HuH-7.5 (cell line): ENCODE data around the gene PTPRN2.

Source experiments
- DNase-seq: peaks from one replicate; pipeline ENCODE4 v3.0.0; 2011; ENCODE audit warnings: low spot score

Gene PTPRN2

DNA sequence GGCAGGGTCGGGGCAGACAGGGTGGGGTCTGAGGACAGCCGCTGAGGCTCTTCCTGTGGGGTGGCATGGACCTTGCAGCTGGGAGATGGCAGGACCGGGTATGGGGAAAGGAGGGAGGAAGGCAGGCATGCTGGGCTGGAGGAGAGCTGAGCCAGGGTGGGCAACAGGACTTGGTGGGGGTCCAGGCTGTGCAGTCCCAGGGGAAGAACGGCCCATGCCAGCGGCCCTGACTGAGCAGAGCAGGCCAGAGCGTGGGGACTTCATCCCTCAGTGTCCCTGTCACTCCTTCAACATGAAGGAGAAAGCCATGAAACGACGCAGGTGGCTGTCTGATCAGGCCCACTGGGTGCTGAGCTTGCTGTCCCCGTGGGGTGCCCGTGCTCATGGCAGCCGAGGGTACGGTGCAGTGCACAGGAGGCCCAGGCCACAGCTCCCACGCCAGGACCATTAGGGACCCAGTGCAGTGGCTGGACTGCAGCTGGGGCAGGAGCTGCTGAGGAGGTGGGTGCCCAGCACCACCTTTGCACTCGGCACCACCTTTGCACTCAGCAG, 519.6 kb downstream of the PTPRN2 start:
- no peak for DNase-seq

DNA sequence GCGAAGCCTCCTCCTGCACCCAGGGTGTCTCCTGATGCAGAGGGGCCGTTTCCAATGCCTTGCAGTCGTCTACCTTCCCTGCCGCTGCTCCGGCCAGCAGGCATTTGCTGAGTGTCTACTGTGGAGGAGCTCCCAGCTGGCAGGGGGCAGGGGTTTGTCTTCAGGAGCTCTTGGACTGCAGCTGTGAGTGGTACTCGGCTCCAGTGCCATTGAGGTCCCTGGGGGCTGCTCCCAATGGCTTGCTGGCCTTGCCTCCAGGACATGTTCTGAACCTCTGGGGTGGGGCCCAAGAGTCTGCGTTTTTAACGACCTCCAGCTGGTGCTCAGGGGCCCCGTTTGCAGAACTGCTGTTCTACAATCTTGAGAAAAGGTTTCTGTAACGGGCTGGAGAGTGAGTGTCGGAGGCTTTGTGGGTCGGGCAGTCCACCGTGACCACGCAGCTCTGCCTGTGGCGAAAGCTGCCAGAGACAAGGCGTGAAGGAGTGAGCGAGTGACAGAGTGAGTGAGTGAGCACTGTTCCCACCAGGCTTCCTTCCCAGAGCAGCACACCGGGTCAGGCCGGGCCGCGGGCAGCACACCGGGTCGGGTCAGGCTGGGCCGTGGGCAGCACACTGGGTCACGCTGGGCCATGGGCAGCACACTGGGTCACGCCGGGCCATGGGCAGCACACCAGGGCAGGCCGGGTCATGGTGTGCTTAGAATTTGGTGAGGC, 520.2 kb downstream of the PTPRN2 start:
- DNase-seq, result no peak

DNA sequence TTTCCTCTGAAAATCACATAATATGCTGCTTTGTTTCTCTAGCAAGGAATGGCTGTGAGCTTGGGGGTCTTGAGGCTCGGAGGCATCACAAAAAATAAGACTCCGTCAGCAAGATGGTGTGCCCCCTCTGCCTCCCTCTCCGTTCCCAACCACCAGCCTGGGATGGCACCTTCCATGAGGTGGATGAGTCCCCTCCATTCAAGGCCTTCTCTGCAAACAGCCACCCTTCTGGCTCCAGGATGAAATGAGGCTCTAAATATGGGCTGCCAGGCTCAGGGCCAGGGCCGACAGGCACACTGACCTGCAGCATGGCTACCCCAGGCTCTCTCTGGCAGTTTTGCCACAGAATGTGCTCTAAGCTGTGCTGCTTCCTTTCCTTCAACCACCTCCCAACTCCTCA, 521.5 kb downstream of the PTPRN2 start:
- DNase-seq, result no peak

DNA sequence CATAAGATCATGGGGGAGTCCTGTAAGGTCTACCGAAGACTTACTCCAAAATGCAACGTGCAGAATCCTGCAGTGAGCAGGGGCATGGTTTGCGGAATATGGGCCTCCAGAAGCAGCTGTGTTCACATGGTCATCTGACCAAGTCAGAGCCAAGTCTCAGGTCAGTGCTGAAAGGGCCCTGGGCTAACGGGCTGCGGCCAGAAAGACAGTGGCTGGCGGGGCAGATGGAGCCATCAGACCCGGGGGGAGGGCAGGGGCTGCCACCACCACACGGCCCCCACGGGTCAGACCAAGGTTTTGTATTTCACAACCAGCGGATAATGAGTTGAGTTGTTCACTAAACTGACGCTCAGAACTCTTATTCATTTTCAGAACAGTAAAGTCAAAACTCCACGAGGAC, 522.3 kb downstream of the PTPRN2 start:
- DNase-seq, result no peak

DNA sequence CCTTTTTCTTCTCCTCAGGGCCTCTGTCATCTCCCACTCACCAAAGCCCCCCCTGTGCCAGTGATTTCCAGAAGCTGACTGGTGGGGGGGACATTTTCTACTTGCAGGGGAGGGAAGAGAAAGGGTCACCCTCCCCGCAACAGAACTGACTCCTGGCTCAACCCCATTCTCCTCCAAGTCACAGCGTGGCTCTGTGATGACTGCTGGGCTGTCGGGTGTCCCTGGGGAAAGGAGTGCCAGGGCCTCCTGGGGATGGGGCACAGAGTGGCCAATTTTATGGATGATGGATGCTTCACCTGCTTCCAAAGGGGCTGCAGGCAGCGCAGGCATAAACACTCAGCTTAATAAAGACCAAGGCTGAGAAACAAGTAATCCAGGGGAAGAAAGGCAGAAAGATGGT, 523.0 kb downstream of the PTPRN2 start:
- DNase-seq, result no peak

DNA sequence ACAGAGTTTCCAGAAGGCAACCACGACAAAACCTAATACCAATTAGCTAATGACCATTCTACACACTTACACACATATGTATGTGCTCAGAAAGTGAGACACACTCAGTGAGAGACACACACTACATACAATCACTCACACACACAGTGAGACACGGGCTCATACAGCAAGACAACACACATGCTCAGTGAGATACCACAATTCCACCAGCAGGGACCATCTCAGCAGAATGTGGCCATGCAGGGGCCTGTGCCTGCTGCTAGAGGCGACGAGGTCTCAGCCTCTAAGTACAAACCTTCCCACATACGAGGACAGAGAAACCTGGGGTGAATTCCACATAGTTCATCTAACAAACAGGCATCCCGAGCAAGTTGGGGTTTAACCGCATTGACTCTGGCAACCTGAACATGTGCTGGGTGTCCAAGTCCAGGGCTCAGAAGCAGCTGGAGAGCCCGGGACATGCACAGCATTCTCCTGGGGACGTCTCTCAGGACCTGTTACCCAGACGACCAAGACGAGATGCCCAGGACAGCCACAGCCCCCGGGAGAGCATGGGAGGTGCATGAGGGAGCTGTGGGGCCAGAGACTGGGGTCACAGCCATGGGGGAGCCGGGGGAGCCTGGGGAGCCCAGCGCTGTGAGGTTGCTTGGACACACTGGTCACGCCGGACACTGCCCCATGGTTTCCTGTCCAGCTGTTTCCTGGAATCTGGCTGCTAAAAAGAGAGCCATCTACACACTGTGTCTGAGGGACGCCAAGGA, 523.6 kb downstream of the PTPRN2 start:
- no peak for DNase-seq

DNA sequence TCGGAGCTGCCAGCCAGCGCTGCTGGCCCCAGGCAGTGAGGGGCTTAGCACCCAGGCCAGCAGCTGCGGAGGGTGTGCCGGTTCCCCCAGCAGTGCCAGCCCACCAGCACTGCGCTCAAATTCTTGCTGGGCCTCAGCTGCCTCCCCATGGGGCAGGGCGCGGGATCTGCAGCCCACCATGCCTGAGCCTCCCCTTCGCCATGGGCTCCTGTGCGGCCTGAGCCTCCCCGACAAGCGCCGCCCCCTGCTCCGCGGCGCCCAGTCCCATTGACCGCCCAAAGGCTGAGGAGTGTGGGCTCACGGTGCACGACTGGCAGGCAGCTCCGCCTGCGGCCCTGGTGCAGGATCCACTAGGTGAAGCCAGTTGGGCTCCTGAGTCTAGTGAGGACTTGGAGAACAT, 525.0 kb downstream of the PTPRN2 start:
- no peak for DNase-seq

DNA sequence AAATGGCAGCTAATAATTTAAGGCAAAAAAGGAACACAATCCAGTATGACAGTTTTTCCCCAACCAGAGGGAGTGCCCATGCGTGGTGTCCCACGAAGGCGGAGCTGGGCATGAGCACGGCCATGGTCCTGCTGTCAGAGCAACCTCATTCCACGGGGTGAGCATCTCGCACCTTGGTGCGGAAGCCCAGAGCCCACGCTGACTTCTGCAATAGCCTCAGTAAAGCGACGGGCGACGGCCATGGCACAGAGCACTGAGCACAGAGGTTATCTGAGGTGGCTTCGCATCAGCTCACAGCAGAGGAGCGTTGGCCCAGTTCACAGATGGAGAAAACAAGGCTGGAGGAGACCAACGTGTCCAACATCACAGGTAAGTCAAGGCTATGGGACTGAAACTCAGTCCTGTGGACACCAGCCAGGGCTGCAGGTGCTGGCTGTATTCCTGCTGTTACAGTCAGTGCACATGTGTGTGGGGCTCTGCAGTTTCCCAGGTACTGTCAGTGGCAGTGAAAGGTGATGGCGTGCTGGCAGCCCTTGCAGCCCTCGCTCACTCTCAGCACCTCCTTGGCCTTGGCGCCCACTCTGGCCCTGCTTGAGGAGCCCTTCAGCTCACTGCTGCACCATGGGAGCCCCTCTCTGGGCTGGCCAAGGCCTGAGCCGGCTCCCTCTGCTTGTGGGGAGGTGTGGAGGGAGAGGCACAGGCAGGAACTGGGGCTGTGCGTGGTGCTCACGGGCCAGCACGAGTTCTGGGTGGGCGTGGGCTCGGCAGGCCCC, 525.6 kb downstream of the PTPRN2 start:
- no peak for DNase-seq

DNA sequence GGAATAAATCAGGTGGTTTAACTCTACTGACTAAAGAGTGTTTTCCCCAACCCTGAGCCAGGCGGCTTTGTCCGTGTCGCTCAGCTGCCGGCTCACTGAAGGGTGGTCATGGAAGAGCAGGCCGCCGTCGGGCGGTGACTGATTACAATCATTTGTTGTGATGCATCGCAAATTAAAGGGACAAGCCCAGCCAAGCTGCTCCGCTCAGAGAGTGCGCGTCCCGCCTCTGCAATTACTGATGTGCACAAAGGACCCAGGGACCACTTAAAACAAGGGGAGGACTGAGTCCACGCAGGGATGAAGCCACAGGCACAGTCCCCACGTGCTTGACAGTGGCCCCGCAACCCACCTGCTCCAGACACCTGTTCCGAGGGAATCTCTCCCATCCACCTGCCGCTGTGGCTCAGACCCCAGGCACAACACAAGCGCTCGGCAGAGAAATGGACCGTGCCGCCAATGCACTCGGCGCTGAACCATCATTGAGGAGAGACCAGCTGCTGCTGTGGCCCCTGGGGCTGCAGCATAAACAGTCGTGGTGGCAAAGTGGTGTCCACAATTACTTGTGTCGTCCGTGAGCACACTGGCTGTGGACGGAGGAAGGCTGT, 526.5 kb downstream of the PTPRN2 start:
- no peak for DNase-seq

DNA sequence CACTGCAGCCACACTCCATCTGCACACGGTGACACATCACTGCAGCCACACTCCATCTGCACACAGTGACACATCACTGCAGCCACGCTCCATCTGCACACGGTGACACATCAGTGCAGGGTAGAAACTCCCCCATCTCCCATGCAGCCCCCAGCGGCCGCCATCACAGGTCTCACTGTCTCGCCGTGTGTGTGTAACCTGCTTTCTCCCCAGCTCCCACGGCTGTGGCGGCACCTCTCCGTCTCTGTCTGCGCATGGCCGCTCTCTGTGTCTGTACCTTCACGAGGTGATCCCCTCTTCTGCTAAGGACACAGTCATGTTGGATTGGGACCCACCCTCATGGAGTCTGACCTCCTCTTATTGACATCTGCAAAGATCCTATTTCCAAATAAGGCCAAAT, 527.4 kb downstream of the PTPRN2 start:
- no peak for DNase-seq

DNA sequence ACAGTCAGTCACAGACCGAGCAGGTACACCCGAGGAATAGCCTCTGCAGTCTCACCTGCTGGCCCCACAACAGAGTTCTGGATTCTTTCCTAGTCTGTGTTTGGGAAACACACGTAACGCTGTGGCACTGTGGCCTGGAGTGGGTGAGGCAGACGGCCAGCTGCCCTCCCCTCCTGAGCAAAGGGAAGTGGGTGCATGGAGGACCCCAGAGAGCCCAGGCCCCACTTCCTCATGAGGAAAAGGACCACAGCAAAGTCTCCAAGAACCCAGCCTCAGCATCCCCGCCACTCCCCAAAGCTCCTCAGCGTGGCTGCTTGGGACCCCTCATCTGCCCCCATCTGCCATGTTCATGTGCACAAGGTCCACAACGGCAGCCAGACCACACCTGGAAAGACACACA, 530.2 kb downstream of the PTPRN2 start:
- no peak for DNase-seq

DNA sequence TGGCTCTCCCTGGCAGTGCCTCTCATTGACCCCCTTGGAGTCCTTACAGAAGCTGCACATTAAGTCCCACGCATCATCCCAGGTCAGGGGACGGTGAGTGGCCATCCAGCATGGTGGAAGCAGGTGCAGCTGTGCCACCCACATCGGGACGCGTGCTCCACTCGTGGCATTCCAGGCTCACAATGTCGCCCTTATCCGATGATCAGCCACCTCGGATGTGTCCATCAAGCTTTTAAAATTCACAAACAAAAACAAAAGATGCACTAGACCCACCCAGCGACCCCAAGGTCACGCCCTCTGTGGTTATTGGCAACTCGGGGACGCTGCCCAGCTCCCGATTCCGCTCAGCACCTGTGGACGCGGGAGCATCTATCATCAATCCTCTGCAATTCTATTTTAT, 530.9 kb downstream of the PTPRN2 start:
- no peak for DNase-seq

DNA sequence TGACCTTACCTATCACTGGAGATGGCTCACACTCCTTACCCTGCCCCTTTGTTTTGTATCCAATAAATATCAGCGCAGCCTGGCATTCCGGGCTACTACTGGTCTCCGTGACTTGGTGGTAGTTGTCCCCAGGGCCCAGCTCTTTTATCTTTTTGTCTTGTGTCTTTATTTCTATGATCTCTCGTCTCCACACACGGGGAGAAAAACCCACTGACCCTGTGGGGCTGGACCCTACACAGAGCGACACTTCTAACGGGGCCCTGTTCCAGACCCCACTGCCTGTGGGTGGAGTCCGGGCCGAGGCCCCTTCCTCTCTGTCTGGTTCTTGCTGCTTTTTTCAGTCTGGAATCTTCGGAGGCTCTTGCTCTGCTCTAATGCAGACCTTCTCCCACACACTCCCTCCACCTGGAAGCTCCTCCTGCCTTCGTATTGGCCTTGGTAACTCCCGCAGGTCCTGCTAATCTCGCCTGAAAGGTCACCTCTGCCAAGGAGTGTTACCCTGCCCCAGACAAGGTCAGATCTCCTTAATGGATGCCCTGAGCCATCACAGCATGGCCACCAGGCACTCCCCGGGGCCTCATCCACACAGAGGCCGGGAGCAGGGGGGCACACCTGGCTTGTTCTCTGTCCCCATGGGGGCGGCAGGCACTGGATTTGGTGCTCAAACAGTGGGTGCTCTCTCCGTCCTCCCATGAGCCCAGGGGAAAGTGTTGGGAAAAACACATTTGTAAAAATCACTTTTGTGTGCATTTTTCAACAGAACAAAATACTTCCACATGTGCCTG, 531.7 kb downstream of the PTPRN2 start:
- no peak for DNase-seq

DNA sequence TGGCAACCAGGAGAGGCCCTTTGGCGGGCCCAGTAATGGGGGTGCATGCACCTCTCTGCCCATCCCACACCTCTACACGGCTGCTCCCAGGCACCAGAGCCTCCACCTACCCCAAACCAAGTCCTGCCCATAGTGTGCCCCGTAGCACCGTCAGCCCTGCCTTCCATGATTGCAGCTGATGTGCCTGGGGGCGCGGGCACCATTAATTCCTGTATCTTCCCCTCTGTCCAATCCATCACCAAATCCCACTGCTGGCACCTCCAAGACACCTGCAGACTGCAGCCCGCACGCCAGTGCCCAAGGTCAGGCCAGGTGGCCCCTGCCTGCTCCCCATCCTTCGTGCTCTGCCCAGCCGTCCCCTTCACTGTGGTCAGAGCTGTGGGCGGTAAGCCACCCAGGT, 533.0 kb downstream of the PTPRN2 start:
- DNase-seq, result no peak

DNA sequence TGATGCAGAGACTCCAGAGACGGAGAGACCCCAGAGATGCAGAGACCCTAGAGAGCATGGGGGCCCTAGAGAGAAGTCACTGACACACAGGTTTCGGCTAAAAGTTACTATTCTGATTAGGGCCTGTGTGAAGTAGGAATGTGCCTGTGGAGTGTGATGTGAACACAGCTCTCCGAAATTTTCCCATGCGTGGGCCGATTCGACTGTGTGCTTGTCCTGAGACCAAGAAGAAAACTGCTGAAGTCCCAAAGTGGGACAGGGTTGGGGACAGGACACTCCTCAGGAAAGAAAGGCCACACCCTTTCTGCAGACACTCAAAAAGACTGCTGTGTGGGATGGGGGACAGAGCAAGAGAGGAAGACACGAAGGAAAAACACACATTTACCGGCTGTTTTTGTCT, 533.5 kb downstream of the PTPRN2 start:
- DNase-seq, result no peak

DNA sequence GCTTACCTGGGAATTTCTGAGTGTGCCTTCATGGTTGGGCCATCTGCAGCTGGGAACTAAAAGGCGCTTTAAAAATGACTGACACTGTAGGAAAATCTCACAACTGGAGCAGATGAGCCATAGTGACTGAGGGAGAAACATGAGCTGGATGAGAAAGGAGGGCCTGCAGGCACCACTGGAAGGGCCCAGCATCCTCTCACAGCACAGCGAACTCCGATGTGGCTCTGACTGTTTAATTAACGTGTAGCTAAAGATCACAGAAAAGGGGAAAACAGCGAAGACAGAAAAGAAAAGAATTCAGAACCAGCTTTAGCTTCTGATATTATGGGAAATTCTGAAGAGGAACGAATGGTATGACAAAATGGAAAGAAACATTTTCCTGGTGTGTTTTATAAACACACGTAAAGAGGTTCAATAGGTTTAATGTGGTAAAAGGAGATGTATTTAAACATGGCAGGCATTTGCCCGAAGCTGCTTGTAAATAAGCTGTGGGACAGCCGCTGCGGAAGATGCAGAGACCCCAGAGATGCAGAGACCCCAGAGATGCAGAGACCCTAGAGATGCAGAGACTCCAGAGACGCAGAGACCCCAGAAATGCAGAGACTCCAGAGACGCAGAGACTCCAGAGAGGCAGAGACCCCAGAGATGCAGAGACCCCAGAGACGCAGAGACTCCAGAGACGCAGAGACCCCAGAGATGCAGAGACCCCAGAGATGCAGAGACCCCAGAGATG, 534.3 kb downstream of the PTPRN2 start:
- DNase-seq, result no peak

DNA sequence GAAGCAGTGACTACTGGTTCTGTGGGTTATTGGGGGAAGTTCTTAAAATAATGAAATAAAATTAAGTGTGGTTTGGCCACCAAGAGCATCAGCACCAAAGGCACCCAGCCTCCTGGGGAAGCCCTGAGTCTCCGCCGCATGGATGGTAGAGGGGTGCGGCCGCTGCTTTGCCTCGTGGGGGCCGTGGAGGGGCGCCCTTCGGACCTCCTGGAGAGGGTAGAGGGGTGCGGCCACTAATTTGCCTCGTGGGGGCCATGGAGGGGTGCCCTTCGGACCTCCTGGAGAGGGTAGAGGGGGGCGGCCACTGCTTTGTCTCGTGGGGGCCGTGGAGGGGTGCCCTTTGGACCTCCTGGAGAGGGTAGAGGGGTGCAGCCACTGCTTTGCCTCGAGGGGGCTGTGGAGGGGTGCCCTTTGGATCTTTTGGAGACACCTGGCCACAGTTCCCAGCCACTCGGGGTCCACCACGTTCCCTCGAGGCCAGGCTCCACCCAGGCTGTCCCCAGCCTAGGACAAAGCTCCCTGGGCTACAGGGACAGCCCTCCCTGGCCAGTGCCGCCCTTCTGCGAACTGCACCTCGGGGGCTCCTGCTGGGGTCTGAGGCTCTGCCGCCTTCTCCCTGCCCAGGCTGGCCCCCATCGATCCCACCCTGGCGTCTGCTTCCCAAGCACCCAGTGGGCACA, 535.1 kb downstream of the PTPRN2 start:
- DNase-seq, result no peak

DNA sequence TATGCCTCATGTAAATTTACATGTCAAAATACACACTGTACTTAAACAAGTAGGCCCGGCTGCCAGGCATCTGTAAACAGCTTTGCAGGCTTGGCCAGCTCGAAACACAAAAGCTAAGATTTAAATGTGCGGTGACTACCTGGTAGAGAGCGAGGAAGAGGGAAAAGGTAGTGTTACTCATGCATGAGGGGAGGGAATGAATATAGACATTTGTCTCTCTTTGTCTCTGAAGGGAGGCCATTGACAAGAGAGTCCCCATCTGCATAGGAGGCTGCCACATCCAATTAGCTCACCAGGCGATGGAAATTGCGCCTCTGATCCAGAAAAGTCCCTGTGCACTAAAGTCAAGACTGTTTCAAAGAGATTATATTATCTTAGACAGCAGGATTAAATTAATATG, 535.8 kb downstream of the PTPRN2 start:
- no peak for DNase-seq

DNA sequence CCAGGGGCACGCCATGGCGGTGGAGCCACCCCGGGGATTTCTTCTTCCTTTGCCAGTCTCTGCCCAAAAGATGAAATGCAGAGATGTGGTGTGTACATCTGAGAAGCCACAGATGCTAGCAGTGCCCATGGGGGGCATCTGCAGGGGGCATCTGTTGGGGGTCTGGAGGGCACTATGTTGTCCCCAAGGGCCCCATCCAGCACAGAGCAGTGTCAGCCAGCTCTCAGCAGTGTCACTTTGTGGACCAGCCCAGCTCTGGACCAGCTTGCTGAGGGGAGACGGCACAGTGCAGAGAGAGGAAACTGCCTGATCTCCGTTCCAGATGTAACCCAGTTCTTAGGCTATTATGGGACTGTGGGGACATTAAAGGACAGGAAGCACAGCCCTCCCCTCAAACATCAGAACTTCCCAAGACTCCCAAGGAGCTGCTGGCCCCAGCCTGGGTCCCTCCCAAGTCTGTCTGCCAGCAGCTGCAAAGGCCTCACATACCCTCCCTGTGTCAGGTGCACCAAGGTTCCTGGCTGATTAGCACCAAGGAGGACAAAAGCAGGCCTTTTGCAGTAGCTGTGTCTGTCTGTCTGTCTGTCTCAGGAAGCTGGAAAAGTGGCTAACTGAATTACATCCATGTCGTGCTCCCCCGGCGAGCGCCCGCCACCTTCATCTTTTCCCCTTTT, 536.5 kb downstream of the PTPRN2 start:
- no peak for DNase-seq
